GM19397 (cell line): ENCODE data around the gene TSNAXIP1.
A peak's percentile ranks its signal among the peaks of the same experiment; 100 is the strongest.

Experiments used
- ATAC-seq: cut with Tn5 transposase; IDR thresholded peaks from one replicate; pipeline ENCODE4 v1.9.1; 2021; ENCODE audit warnings: mild to moderate bottlenecking, moderate library complexity; ENCODE audit not compliant: unreplicated experiment

The TSNAXIP1 gene, protein sequence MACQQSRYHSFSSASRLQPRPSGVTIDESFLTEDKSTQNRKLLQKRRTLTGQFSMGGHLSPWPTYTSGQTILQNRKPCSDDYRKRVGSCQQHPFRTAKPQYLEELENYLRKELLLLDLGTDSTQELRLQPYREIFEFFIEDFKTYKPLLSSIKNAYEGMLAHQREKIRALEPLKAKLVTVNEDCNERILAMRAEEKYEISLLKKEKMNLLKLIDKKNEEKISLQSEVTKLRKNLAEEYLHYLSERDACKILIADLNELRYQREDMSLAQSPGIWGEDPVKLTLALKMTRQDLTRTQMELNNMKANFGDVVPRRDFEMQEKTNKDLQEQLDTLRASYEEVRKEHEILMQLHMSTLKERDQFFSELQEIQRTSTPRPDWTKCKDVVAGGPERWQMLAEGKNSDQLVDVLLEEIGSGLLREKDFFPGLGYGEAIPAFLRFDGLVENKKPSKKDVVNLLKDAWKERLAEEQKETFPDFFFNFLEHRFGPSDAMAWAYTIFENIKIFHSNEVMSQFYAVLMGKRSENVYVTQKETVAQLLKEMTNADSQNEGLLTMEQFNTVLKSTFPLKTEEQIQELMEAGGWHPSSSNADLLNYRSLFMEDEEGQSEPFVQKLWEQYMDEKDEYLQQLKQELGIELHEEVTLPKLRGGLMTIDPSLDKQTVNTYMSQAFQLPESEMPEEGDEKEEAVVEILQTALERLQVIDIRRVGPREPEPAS

DNA sequence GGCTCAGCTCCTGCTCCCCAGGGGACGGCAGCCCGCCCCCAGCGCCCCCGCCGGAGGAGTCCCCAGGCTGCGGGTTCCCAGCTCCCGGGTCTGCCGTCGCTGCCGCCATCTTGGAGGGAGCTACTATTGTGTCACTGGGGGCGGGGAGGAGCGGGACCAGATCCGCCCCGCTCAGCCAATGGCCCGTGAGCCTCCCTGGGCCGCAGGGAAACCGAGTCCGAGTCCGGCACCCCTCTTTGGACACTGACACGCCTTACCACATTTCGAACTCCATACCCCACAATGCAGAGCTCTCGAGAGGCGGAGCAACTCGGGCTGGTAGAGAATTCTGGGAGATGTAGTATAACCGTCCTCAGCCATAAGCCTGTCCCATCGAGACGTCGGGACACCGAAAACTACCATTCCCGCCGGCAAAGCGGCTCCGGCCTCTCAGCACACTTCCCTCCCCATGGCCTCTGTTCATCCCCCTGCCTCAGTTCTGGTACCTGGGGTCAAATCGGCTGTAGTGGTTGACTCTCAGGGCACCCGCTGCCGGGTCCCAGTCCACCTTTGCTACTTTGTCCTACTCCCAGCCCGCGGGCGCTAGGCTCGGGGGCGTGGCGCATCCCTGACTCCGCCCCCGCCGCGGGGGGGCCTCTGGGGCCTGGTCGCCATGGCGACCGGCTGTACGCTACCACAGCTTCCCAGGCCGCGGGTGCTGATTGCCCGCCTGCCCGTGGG lies at the start of gene TSNAXIP1, which contains the start of gene RANBP10:
TSS of gene TSNAXIP1 (plus strand) at position 462 of the 720 bp plus-strand sequence. CDS start 261 bp downstream, outside the sequence.
TSS of gene RANBP10 (minus strand) at position 133 of the 720 bp plus-strand sequence. CDS start at position 109, 24 bp downstream.
- peak; percentile 86 for ATAC-seq

DNA sequence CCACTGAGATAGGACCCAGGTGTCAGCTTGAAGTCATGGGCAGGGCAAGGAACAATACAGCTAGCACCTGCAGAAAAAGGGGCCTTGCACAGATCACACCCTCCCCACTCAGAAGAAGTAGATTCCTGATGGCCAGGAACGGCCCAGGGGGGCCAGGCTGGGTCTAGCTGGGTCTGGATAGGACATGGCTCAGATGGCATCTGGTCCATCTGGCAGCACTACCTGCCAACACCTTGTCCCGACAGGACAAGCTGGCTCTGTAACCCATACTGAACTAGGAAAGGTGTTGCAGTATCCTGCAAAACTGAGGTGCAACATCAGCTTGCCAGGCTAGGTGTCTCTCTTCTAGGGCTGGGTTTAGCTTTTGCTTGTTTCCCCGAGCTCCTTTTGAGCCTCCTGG lies 48.7 kb upstream of the TSNAXIP1 start:
- no peak for ATAC-seq

DNA sequence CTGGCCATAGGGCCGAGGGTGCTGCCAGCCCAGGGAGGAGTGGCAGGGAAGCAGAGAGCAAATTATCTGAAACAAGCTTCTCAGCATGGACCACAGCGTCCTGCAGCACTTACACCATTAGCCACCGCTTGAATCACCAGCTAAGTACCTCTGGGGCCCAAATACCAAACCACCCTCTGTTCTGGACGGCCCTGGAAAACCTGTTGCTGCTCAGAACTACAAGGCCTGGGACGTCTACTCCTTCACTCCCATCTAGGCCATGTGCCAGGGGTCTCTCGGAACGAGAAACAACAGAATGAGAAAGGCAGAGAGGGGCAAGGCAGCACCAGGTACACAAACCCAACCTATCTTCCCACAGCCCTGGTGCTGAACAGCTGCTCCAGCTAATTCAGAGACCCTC lies 47.7 kb upstream of the TSNAXIP1 start:
- no peak for ATAC-seq

DNA sequence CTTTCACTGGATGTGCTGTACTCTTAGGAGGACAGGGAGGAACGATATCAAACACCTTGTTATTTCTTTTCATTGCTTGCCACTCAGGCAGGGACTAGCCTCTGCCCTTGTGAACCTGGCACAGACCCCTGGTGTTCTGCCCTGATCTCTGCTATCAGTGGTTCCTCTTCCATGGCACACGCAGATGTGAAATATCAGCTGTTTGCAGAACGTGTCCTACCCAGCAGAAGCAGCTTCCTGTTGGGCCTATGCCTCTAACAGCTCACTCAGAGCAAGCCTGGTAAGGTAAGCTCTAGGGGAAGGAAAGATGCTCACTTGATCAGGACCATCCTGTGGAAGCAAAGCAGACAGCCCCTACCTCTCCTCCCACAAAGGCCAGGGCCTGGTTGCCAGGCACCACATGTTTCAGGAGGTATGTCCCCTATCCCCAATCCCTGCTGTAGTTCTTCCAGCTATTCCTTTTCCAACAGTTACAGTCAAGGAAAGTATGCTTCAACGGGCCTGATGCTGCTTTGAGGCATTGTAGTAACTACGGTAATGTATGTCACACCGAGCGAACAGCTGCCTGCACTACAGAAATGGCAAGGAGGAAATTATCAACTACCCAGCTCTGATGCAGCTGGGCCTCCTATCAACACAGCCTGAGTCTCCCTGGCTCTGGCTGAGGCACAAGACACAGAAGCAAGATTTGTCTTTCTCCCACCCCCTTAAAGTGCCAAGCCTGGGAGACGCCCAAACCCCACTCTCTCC lies 46.3 kb upstream of the TSNAXIP1 start:
- ATAC-seq: no peak

DNA sequence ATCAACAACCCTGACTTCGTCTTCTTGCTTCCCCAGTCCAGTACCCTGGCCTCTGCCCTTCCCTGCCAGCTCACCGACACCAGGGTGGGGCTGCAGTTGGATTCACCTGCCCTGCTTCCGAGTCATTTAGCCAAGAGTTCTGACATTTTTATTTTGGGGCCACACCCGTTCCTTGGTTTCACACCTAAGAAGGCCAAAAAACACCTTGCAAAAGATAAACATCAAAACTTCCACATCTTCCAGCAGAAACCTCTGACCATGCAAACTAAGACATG lies 45.8 kb upstream of the TSNAXIP1 start:
- no peak for ATAC-seq

DNA sequence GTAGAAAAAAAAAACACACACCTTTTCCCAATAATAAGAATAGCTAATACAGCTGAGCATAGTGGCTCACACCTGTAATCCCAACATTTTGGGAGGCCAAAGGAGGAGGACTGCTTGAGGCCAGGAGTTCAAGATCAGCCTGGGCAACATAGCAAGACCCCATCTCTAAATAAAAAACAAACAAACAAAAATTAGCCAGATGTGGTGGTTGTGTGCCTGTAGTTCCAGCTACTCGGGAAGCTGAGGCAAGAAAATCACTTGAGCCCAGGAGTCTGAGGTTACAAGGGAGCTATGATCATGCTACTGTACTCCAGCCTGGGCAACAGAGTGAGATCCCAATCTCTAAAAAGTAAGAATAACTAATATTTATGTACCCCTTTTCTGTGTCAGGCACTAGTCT lies 44.8 kb upstream of the TSNAXIP1 start:
- no peak for ATAC-seq

DNA sequence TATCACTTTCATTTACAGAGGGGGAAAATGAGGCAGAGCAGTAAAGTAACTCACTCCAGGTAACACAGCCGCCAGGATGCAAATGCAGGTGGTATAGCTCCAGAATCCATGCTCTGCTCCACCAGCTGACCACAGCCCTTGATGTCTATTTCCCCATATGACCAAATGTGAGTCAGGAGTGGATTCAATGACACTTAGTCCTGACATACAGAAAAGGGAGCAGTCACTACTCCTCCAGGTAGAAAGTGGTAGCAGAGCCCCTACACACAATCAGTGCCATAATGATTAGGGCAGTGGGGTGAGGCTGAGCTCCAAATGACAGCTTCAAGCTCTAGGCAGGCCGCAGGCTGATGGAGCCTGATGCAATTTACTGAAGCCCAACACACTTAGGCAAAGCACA lies 44.3 kb upstream of the TSNAXIP1 start:
- ATAC-seq: no peak

GRCh38 chr16:67763066-67763465 lies 43.6 kb upstream of the TSNAXIP1 start:
- no peak for ATAC-seq

DNA sequence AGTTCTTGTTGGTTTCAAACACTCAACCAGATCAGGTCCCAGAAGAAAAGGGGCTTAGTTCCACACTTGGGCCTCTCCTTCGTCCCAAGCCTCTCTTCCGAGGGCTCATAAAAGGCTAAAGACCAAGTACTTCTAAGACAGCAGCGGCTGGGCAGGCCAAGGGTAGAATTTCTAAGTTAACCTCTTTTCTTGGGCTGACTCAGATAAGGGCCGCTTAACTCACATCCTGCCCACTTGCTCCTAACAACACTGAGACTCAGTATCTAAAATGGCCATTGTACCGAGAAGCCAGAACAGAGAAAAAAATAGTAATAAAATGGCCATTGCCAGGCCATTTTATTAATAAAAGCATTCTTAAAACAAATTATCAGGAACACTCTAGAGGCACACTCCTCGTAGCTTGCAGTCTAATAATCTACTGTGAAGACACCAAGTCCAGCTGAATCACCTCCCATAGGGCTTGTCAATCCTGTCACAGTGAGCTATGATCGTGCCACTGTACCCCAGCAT lies 42.5 kb upstream of the TSNAXIP1 start:
- no peak for ATAC-seq

GRCh38 chr16:67766291-67766690 lies 40.4 kb upstream of the TSNAXIP1 start:
- no peak for ATAC-seq

GRCh38 chr16:67767953-67768352 lies 38.7 kb upstream of the TSNAXIP1 start:
- ATAC-seq: no peak

- no peak for ATAC-seq
Measured at GRCh38 chr16:67770346-67770991, 36.2 kb upstream of the TSNAXIP1 start.

DNA sequence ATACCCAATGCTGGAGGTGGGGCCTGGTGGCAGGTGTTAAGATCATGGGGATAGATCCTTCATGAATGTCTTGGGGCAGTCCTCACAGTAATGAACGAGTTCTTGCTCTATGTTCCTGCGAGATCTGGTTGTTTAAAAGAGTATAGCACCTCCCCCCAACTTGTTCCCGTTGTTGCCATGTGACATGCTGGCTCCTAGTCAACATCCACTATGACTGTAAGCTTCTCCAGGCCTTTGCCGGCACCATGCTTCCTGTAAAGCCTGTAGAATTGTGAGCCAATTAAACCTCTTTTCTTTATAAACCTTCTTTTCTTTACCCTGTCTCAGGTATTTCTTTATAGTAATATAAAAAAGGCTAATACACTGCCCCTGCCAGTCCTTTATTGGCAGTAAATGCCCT lies 33.6 kb upstream of the TSNAXIP1 start:
- ATAC-seq: no peak

- no peak for ATAC-seq
Measured at GRCh38 chr16:67773569-67774456, 32.9 kb upstream of the TSNAXIP1 start.

- no peak for ATAC-seq
Measured at GRCh38 chr16:67774457-67774853, 32.2 kb upstream of the TSNAXIP1 start.

DNA sequence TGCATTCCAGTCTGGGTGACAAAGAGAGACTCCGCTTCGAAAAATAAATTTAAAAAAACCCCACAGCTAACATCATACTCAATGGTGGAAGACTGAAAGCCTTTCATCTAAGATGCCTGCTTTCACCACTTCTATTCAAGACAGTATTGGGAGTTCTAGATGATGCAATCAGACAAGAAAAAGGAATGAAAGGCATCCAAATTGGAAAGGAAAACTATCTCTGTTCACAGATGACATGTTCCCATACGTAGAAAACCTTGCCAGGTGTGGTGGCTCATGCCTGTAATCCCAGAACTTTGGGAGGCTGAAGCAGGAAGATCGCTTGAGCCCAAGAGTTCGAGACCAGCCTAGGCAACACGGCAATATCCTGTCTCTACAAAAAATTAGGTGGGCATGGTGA lies 31.4 kb upstream of the TSNAXIP1 start:
- no peak for ATAC-seq

- ATAC-seq: no peak
Measured at GRCh38 chr16:67779256-67780014, 27.3 kb upstream of the TSNAXIP1 start.

DNA sequence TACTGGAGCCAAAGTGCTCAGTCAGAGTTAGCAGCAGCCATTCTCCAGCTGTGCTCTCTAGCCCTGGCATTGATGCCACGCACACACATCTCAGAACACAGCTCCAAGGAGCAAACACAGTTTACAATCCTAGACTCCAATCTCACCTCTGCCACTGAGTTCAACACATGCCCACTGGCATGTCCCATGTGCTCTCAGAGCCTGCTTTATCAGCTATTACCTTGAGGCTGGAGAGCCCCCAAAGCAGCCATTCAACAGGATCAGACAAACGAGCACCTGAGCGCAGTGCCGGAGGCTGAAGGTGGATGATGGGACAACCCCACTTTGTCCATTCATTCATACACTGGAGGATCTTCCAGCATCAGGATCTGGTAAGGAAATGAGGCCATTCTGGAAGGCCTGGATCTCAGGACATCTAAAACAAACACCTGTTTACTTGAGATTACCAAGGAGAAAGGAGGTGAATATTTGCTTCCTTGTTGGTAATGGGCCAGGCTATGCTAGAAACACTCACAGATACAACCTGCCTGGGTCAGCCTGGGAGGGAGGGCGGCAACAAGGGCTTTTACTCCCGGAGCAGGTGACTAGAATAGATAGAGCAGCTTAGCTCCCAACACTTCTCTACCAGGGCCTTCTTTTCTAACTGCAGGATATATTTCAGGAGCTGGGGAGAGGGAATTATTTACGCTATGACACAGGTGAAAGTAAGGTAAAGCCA lies 25.7 kb upstream of the TSNAXIP1 start:
- ATAC-seq: no peak
